Stomach (tissue), 9 donors: Measurements from ENCODE around the gene BBX. TPM values are rescaled to one million over a fixed set of nuclear protein-coding genes. Genes with fewer than 3 reads are reported as not detected.
"Not testable (repeated sequence)": the region's sequence is repeated elsewhere in the genome, so short reads cannot be mapped to it uniquely, and the experiment has no call there.

ENCODE experiments used
- DNase-seq, 2 donors: peaks; one replicate each; pipeline versions ENCODE4 v3.0.0 to v3.0.0-alpha.2; 2013 to 2019
- H3K27ac ChIP-seq, 5 donors: fragments of 200-600 bp in 4 of 5; sonication (generic) in 4 of 5; one replicate each; pipeline ENCODE4 v1.5.1; 2013 to 2019; ENCODE audit warnings: mild to moderate bottlenecking in 1 of 5, moderate library complexity in 1 of 5
- H3K27me3 ChIP-seq, 3 donors: fragments of 200-600 bp; sonication (generic); one replicate each; pipeline ENCODE4 v1.5.1; 2017 to 2019; ENCODE audit warnings: mixed run types in 1 of 3
- H3K36me3 ChIP-seq, 4 donors: fragments of 200-600 bp; sonication (generic); 1 replicate in 3 of 4; 2 replicates in 1 of 4; pipeline ENCODE4 v1.5.1; 2016 to 2019
- H3K4me1 ChIP-seq, 4 donors: fragments of 200-600 bp; sonication (generic); one replicate each; pipeline ENCODE4 v1.5.1; 2016 to 2019
- H3K4me3 ChIP-seq, 4 donors: fragments of 200-600 bp; sonication (generic) in 3 of 4; one replicate each; pipeline ENCODE4 v1.5.1; 2016 to 2019; ENCODE audit warnings: mild to moderate bottlenecking in 1 of 4
- H3K9me3 ChIP-seq, 4 donors: fragments of 200-600 bp; sonication (generic); one replicate each; pipeline ENCODE4 v1.5.1; 2016 to 2019
- CTCF ChIP-seq, 7 experiments: fragments of 450-650 bp in 4 of 7; fragments of 200-600 bp in 3 of 7; sonication (generic) in 3 of 7; IDR thresholded peaks; one replicate each; pipeline ENCODE4 v1.5.1; 2016 to 2019; ENCODE audit warnings: antibody characterized with exemption in 7 of 7, control low read depth in 2 of 7, mild to moderate bottlenecking in 1 of 7
- EP300 ChIP-seq: sonication (generic); formaldehyde crosslinking; IDR thresholded peaks from one replicate; pipeline ENCODE4 v1.6.1; 2017; ENCODE audit warnings: antibody characterized with exemption
- POLR2A ChIP-seq, 4 donors: fragments of 450-650 bp; IDR thresholded peaks; one replicate each; pipeline ENCODE4 v1.6.1; 2016; ENCODE audit warnings: antibody characterized with exemption in 4 of 4, control low read depth in 2 of 4, mild to moderate bottlenecking in 1 of 4, moderate library complexity in 1 of 4
- POLR2AphosphoS5 ChIP-seq, 3 donors: sonication (generic); formaldehyde crosslinking; IDR thresholded peaks; one replicate each; pipeline ENCODE4 v1.6.1; 2016; ENCODE audit warnings: antibody characterized with exemption in 3 of 3
- WGBS, 5 donors: extraction: QIAGEN DNeasy Blood & Tissue Kit in 3 of 5; methylation state at CpG; one replicate each; pipeline versions ENCODE4 v1.1.5 to v1.1.7; 2013 to 2018; 5-methylcytosine and 5-hydroxymethylcytosine counted together
- intact Hi-C: fragments of 100-400 bp; cut with DNase I; formaldehyde crosslinking; loops from one replicate; pipeline ENCODE4 v1.15.1; 2023; ENCODE audit warnings: low total_unique reads
- polyA plus RNA-seq, 3 donors: library from polyadenylated mRNA; stranded (reverse); fragments of 200-250 nt; gene quantifications; one replicate each; pipeline ENCODE4 v1.2.3, GENCODE V29; 2013
- total RNA-seq, 5 donors: library from RNA; depleted of rRNA; stranded (reverse); fragments of >200 nt; gene quantifications; one replicate each; pipeline versions ENCODE4 v1.1.0 to v1.2.3, GENCODE V29; 2014 to 2016
- donor health status: healthy with polysubstance abuse.
- donor health status: Bipolar disorder and iron deficiency.
- donor health status: healthy.

BBX gene
- total and polyA plus RNA-seq, 8 donors = 4.6 to 81.1 (median 45.2) TPM

- WGBS, 5 donors = 25 to 61% (median 42%) methylated on average over 21 to 23 of the region's 23 CpGs
- intact Hi-C loops, H3K36me3 ChIP-seq, H3K9me3 ChIP-seq, DNase-seq, H3K27me3 ChIP-seq, H3K4me1 ChIP-seq: not testable (repeated sequence)
- Histone ChIP-seq H3K4me3 (peak overlapping the region; percentile 30 to 43 (median 32)), H3K27ac (peak overlapping the region in 2 of 5 donors; percentile 25 to 46)
Observed at GRCh38 chr3:107697855-107698254, 175.1 kb downstream of the BBX start.

- Histone ChIP-seq H3K4me3 (no peak overlapping the region), H3K27me3 (no peaks in the 10 kb centered on the region), H3K4me1 (peaks cover 0 to 4% (median 0%) of the 10 kb centered on the region in 4 donors), H3K9me3 (no peaks in the 10 kb centered on the region), H3K27ac (no peak overlapping the region), H3K36me3 (no peaks in the 10 kb centered on the region)
- TF ChIP-seq EP300 (no peak), POLR2A (IDR thresholded peaks at IDR 0.05) (no peak), CTCF (IDR thresholded peaks at IDR 0.05) (no peak), POLR2AphosphoS5 (IDR thresholded peaks at IDR 0.05) (no peak)
- intact Hi-C loops = no loop called here
- 72 to 87% (median 80%) methylated on average over 2 of the region's 2 CpGs for WGBS, 5 donors
- DNase-seq = no peak
Observed at GRCh38 chr3:107699682-107700081, 176.9 kb downstream of the BBX start.

GRCh38 chr3:107701299-107701698 lies 178.5 kb downstream of the BBX start:
- WGBS, 5 donors = 94 to 99% (median 95%) methylated on average over 2 of the region's 2 CpGs

GRCh38 chr3:107704477-107704876 lies 181.7 kb downstream of the BBX start:
- H3K4me3 ChIP-seq = no peak overlapping the region
- intact Hi-C loops = no loop called here
- TF ChIP-seq POLR2A (IDR thresholded peaks at IDR 0.05) (no peak), CTCF (IDR thresholded peaks at IDR 0.05) (no peak), EP300 (no peak), POLR2AphosphoS5 (IDR thresholded peaks at IDR 0.05) (no peak)
- no peak for DNase-seq
- no peaks in the 10 kb centered on the region for H3K27me3 ChIP-seq
- peaks cover 0 to 4% (median 0%) of the 10 kb centered on the region in 4 donors for H3K4me1 ChIP-seq
- 58 to 91% (median 76%) methylated on average over 1 of the region's 1 CpG for WGBS, 5 donors
- no peaks in the 10 kb centered on the region for H3K9me3 ChIP-seq
- no peak overlapping the region for H3K27ac ChIP-seq
- no peaks in the 10 kb centered on the region for H3K36me3 ChIP-seq

More at GRCh38 chr3:107701299-107701698, 178.5 kb downstream of the BBX start:
- Histone ChIP-seq H3K27me3 (no peaks in the 10 kb centered on the region), H3K36me3 (no peaks in the 10 kb centered on the region), H3K9me3 (no peaks in the 10 kb centered on the region), H3K4me1 (peaks cover 0 to 4% (median 0%) of the 10 kb centered on the region in 4 donors), H3K27ac (no peak overlapping the region), H3K4me3 (no peak overlapping the region)
- TF ChIP-seq POLR2A (IDR thresholded peaks at IDR 0.05) (no peak), POLR2AphosphoS5 (IDR thresholded peaks at IDR 0.05) (no peak), EP300 (no peak), CTCF (IDR thresholded peaks at IDR 0.05) (no peak)
- intact Hi-C loops = no loop called here
- DNase-seq = no peak

- Histone ChIP-seq H3K36me3 (no peaks in the 10 kb centered on the region), H3K27ac (no peak overlapping the region), H3K4me1 (peaks cover 0 to 4% (median 0%) of the 10 kb centered on the region in 4 donors), H3K27me3 (no peaks in the 10 kb centered on the region), H3K9me3 (no peaks in the 10 kb centered on the region), H3K4me3 (no peak overlapping the region)
- no peak for DNase-seq
- TF ChIP-seq EP300 (no peak), POLR2A (IDR thresholded peaks at IDR 0.05) (no peak), POLR2AphosphoS5 (IDR thresholded peaks at IDR 0.05) (no peak), CTCF (IDR thresholded peaks at IDR 0.05) (no peak)
- intact Hi-C loops = no loop called here
- WGBS, 5 donors = 74 to 77% (median 76%) methylated on average over 5 of the region's 5 CpGs
Observed at GRCh38 chr3:107705046-107705445, 182.3 kb downstream of the BBX start.
